H9 (cell line): Measurements from ENCODE around the gene ANGPT4. TPM values are rescaled to one million over a fixed set of nuclear protein-coding genes. Genes with fewer than 3 reads are reported as not detected.

ENCODE experiments used
- DNase-seq: peaks from one replicate; pipeline ENCODE4 v3.0.0-alpha.2; 2017
- H2AFZ ChIP-seq: one replicate; pipeline ENCODE4 v1.6.1; 2013; ENCODE audit warnings: mild to moderate bottlenecking, low read length, control low read depth, moderate library complexity
- H2AK5ac ChIP-seq: 2 replicates; pipeline ENCODE4 v1.6.1; 2013; ENCODE audit warnings: low read length, control low read depth, mixed read lengths; ENCODE audit not compliant: insufficient read length
- H2BK120ac ChIP-seq: one replicate; pipeline ENCODE4 v1.6.1; 2013; ENCODE audit warnings: low read depth, mild to moderate bottlenecking, low read length, control low read depth, inconsistent platforms; ENCODE audit not compliant: poor library complexity, severe bottlenecking
- H2BK12ac ChIP-seq: 2 replicates; pipeline ENCODE4 v1.6.1; 2013; ENCODE audit warnings: low read length, control low read depth, mixed read lengths, low read depth; ENCODE audit not compliant: insufficient read length
- H2BK15ac ChIP-seq: 2 replicates; pipeline ENCODE4 v1.6.1; 2013; ENCODE audit warnings: low read depth, low read length, control low read depth
- H2BK20ac ChIP-seq: one replicate; pipeline ENCODE4 v1.6.1; 2013; ENCODE audit warnings: low read depth, mild to moderate bottlenecking, low read length, control low read depth, inconsistent platforms; ENCODE audit not compliant: poor library complexity, severe bottlenecking
- H2BK5ac ChIP-seq: 2 replicates; pipeline ENCODE4 v1.6.1; 2013; ENCODE audit warnings: low read length, control low read depth, mixed read lengths; ENCODE audit not compliant: insufficient read length
- H3K14ac ChIP-seq: 2 replicates; pipeline ENCODE4 v1.6.1; 2013; ENCODE audit warnings: low read length, control low read depth; ENCODE audit not compliant: insufficient read depth
- H3K18ac ChIP-seq: 2 replicates; pipeline ENCODE4 v1.6.1; 2013; ENCODE audit warnings: low read depth, mild to moderate bottlenecking, mixed read lengths, low read length, control low read depth; ENCODE audit not compliant: insufficient read length
- H3K23ac ChIP-seq: 2 replicates; pipeline ENCODE4 v1.6.1; 2013; ENCODE audit warnings: low read length, control low read depth, mixed read lengths, low read depth; ENCODE audit not compliant: insufficient read length
- H3K23me2 ChIP-seq: 2 replicates; pipeline ENCODE4 v1.6.1; 2013; ENCODE audit warnings: low read depth, mild to moderate bottlenecking, mixed read lengths, low read length, control low read depth; ENCODE audit not compliant: insufficient read length, poor library complexity, severe bottlenecking
- H3K27ac ChIP-seq: 2 replicates; pipeline ENCODE4 v1.5.1; 2013; ENCODE audit warnings: low read length, control low read depth, mixed read lengths, low read depth; ENCODE audit not compliant: insufficient read length
- H3K27me3 ChIP-seq: 2 replicates; pipeline ENCODE4 v1.6.1; 2013; ENCODE audit warnings: low read length, control low read depth, inconsistent platforms; ENCODE audit not compliant: insufficient read depth
- H3K4ac ChIP-seq: 2 replicates; pipeline ENCODE4 v1.6.1; 2013; ENCODE audit warnings: low read depth, mild to moderate bottlenecking, control low read depth, inconsistent platforms, low read length, moderate library complexity
- H3K4me1 ChIP-seq: 2 replicates; pipeline ENCODE4 v1.6.1; 2013; ENCODE audit warnings: low read length, control low read depth, inconsistent platforms; ENCODE audit not compliant: insufficient read depth
- H3K4me2 ChIP-seq: 2 replicates; pipeline ENCODE4 v1.6.1; 2013; ENCODE audit warnings: low read length, control low read depth, mixed read lengths; ENCODE audit not compliant: insufficient read length, insufficient read depth
- H3K56ac ChIP-seq: 2 replicates; pipeline ENCODE4 v1.6.1; 2013; ENCODE audit warnings: low read depth, mild to moderate bottlenecking, mixed read lengths, low read length, control low read depth; ENCODE audit not compliant: insufficient read length
- H3K79me1 ChIP-seq: 2 replicates; pipeline ENCODE4 v1.6.1; 2013; ENCODE audit warnings: low read depth, mild to moderate bottlenecking, moderate library complexity, low read length, control low read depth, inconsistent platforms; ENCODE audit not compliant: insufficient read depth, poor library complexity, severe bottlenecking
- H3K79me2 ChIP-seq: 2 replicates; pipeline ENCODE4 v1.6.1; 2013; ENCODE audit warnings: low read length, control low read depth, inconsistent platforms; ENCODE audit not compliant: insufficient read depth
- H3K9ac ChIP-seq: 2 replicates; pipeline ENCODE4 v1.6.1; 2013; ENCODE audit warnings: low read length, control low read depth, mixed read lengths; ENCODE audit not compliant: insufficient read length; ENCODE audit errors: extremely low read depth
- H3K9me3 ChIP-seq: one replicate; pipeline ENCODE4 v1.6.1; 2013; ENCODE audit warnings: low read depth, low read length, inconsistent platforms; ENCODE audit not compliant: control insufficient read depth
- H3T11ph ChIP-seq: one replicate; pipeline ENCODE4 v1.6.1; 2013; ENCODE audit warnings: mild to moderate bottlenecking, low read length, control low read depth, inconsistent platforms
- H4K20me1 ChIP-seq: one replicate; pipeline ENCODE4 v1.6.1; 2013; ENCODE audit not compliant: control insufficient read depth, insufficient read length, insufficient read depth
- H4K5ac ChIP-seq: 2 replicates; pipeline ENCODE4 v1.6.1; 2013; ENCODE audit warnings: low read depth, mild to moderate bottlenecking, mixed read lengths, low read length, control low read depth; ENCODE audit not compliant: insufficient read length
- H4K8ac ChIP-seq: replicated peaks from 2 replicates; pipeline ENCODE4 v1.6.1; 2013; ENCODE audit warnings: low read length, control low read depth, mixed read lengths, low read depth; ENCODE audit not compliant: insufficient read length
- H4K91ac ChIP-seq: 2 replicates; pipeline ENCODE4 v1.6.1; 2013; ENCODE audit warnings: low read depth, mild to moderate bottlenecking, moderate library complexity, mixed read lengths, low read length, control low read depth; ENCODE audit not compliant: insufficient read length
- H3K27ac Mint-ChIP-seq, 3 experiments: 2 replicates in 2 of 3; 3 replicates in 1 of 3; pipeline ENCODE4 v1.8.0; 2020 to 2021; ENCODE audit warnings: mixed read lengths in 3 of 3, mild to moderate bottlenecking in 1 of 3, moderate library complexity in 1 of 3
- H3K27me3 Mint-ChIP-seq: 2 replicates; pipeline ENCODE4 v1.8.0; 2021; ENCODE audit warnings: low read depth, mild to moderate bottlenecking, moderate library complexity, mixed read lengths
- H3K36me3 Mint-ChIP-seq, 3 experiments: 2 replicates in 2 of 3; 3 replicates in 1 of 3; pipeline ENCODE4 v1.8.0; 2020 to 2021; ENCODE audit warnings: low read depth in 3 of 3, mixed read lengths in 3 of 3; ENCODE audit not compliant: insufficient read depth in 1 of 3
- H3K4me1 Mint-ChIP-seq, 2 experiments: 2 replicates each; pipeline ENCODE4 v1.8.0; 2020; ENCODE audit warnings: mixed read lengths in 2 of 2
- H3K4me3 Mint-ChIP-seq, 2 experiments: 2 replicates in 1 of 2; 3 replicates in 1 of 2; pipeline ENCODE4 v1.8.0; 2020 to 2021; ENCODE audit warnings: mild to moderate bottlenecking in 2 of 2, mixed read lengths in 2 of 2, moderate library complexity in 1 of 2
- H3K9me3 Mint-ChIP-seq, 2 experiments: 2 replicates in 1 of 2; 3 replicates in 1 of 2; pipeline ENCODE4 v1.8.0; 2020; ENCODE audit warnings: mild to moderate bottlenecking in 2 of 2, mixed read lengths in 2 of 2, moderate library complexity in 1 of 2
- CTCF ChIP-seq: fragments of 200-600 bp; sonication (generic); conservative IDR thresholded peaks from 3 replicates; pipeline ENCODE4 v1.8.0; 2021; ENCODE audit warnings: antibody characterized with exemption, mild to moderate bottlenecking
- WGBS: extraction: QIAGEN DNeasy Blood & Tissue Kit; methylation state at CpG from one replicate; pipeline ENCODE4 v1.1.7; 2013; ENCODE audit warnings: missing lambda C conversion rate, low lambda C conversion rate, mixed read lengths; ENCODE audit not compliant: insufficient read length; ENCODE audit errors: extremely low coverage; 5-methylcytosine and 5-hydroxymethylcytosine counted together
- total RNA-seq: library from RNA; stranded (reverse); gene quantifications from 2 replicates; pipeline ENCODE4 v1.2.1, GENCODE V29; 2021

Gene ANGPT4
- total RNA-seq, 1 experiment from 2014 or later, result 0.11 TPM

GRCh38 chr20:820323-820953, 95.7 kb downstream of the ANGPT4 start:
- no peaks in the 10 kb centered on the region for H3K27me3 ChIP-seq
- no peak overlapping the region for H2AK5ac ChIP-seq
- H2BK15ac ChIP-seq, result no peak overlapping the region
- H3K27me3 Mint-ChIP-seq, result no peaks in the 10 kb centered on the region; the same call in none of the 2 replicates
- H3K23me2 ChIP-seq, result no peaks in the 10 kb centered on the region
- no peak overlapping the region for H3K9ac ChIP-seq
- no peak overlapping the region for H4K5ac ChIP-seq
- H3K27ac Mint-ChIP-seq, result peak overlapping the region in 1 of 3 experiments; percentile 67; a peak in 2 of 7 replicates
- H3K18ac ChIP-seq, result no peak overlapping the region
- H3K4me1 Mint-ChIP-seq, result peaks cover 3 to 20% of the 10 kb centered on the region in 2 experiments
- TF ChIP-seq CTCF, result no peak
- DNase-seq, result no peak
- H3K27ac ChIP-seq, result no peak overlapping the region
- H4K20me1 ChIP-seq, result no peaks in the 10 kb centered on the region
- H3T11ph ChIP-seq, result no peak overlapping the region
- no CpG with 5 or more reads among the region's 3 CpGs for WGBS
- H3K9me3 ChIP-seq, result no peaks in the 10 kb centered on the region
- H3K4me2 ChIP-seq, result no peak overlapping the region
- H2BK12ac ChIP-seq, result no peak overlapping the region
- H3K79me2 ChIP-seq, result no peaks in the 10 kb centered on the region
- H3K56ac ChIP-seq, result no peak overlapping the region
- H2BK120ac ChIP-seq, result no peak overlapping the region
- no peak overlapping the region for H2BK20ac ChIP-seq
- H4K8ac ChIP-seq, result no peak overlapping the region
- no peak overlapping the region for H2AFZ ChIP-seq
- H3K23ac ChIP-seq, result no peak overlapping the region
- H3K9me3 Mint-ChIP-seq, result peaks cover 5 to 12% of the 10 kb centered on the region in 2 experiments; a peak in 4 of 5 replicates
- H3K79me1 ChIP-seq, result no peaks in the 10 kb centered on the region
- peaks cover 0 to 4% (median 0%) of the 10 kb centered on the region in 3 experiments; a peak in 2 of 7 replicates for H3K36me3 Mint-ChIP-seq
- no peak overlapping the region for H3K4me3 Mint-ChIP-seq
- H2BK5ac ChIP-seq, result no peak overlapping the region
- H3K4ac ChIP-seq, result no peak overlapping the region
- no peak overlapping the region for H3K14ac ChIP-seq
- no peak overlapping the region for H4K91ac ChIP-seq
- H3K4me1 ChIP-seq, result no peaks in the 10 kb centered on the region

Other genes with a start within 250 kb of the ANGPT4 start
- gene SCRT2, start 240.5 kb downstream of the ANGPT4 start, total RNA-seq, result not detected in 2 replicates
- gene SLC52A3, start 147.8 kb downstream of the ANGPT4 start, total RNA-seq, result 3.2 and 3.3 TPM in 2 replicates
- 10.3 and 11.5 TPM in 2 replicates for gene FAM110A, start 82.6 kb downstream of the ANGPT4 start, total RNA-seq
- 5.0 and 6.7 TPM in 2 replicates for gene RSPO4, start 86.0 kb upstream of the ANGPT4 start, total RNA-seq
- 90.8 and 93.9 TPM in 2 replicates for gene PSMF1, start 202.3 kb upstream of the ANGPT4 start, total RNA-seq